Parathyroid adenoma (tissue), 2 donors: ENCODE data around the gene RAP1GAP2.
"Not testable (repeated sequence)": the region's sequence is repeated elsewhere in the genome, so short reads cannot be mapped to it uniquely, and the experiment has no call there.

ENCODE experiments used
- H2AFZ ChIP-seq: fragments of 300-600 bp; sonication (generic); one replicate; pipeline ENCODE4 v1.7.0; 2017; ENCODE audit warnings: antibody characterized with exemption, mild to moderate bottlenecking
- H3K27ac ChIP-seq: fragments of 300-600 bp; sonication (generic); one replicate; pipeline ENCODE4 v1.7.0; 2017
- H3K27me3 ChIP-seq: fragments of 300-600 bp; sonication (generic); one replicate; pipeline ENCODE4 v1.7.0; 2017; ENCODE audit warnings: low read length; ENCODE audit not compliant: control insufficient read depth, insufficient read depth
- H3K36me3 ChIP-seq: fragments of 300-600 bp; sonication (generic); one replicate; pipeline ENCODE4 v1.7.0; 2017; ENCODE audit warnings: low read length; ENCODE audit not compliant: control insufficient read depth, insufficient read depth
- H3K4me1 ChIP-seq: fragments of 300-600 bp; sonication (generic); one replicate; pipeline ENCODE4 v1.7.0; 2017; ENCODE audit warnings: control low read depth
- H3K4me2 ChIP-seq: fragments of 300-600 bp; sonication (generic); one replicate; pipeline ENCODE4 v1.7.0; 2017; ENCODE audit warnings: low read length
- H3K4me3 ChIP-seq: fragments of 300-600 bp; sonication (generic); one replicate; pipeline ENCODE4 v1.7.0; 2017; ENCODE audit warnings: low read depth, low read length
- H3K79me2 ChIP-seq: fragments of 300-600 bp; sonication (generic); one replicate; pipeline ENCODE4 v1.7.0; 2017; ENCODE audit warnings: control low read depth
- H3K9ac ChIP-seq: fragments of 300-600 bp; sonication (generic); one replicate; pipeline ENCODE4 v1.7.0; 2017; ENCODE audit warnings: mild to moderate bottlenecking
- H3K9me3 ChIP-seq: fragments of 300-600 bp; sonication (generic); one replicate; pipeline ENCODE4 v1.7.0; 2017; ENCODE audit warnings: low read length; ENCODE audit not compliant: control insufficient read depth
- CTCF ChIP-seq: fragments of 300-600 bp; sonication (generic); IDR thresholded peaks from one replicate; pipeline ENCODE4 v1.7.0; 2017; ENCODE audit warnings: antibody characterized with exemption, mild to moderate bottlenecking
- donor health status: primary hyperparathyroidism.

The RAP1GAP2 gene

GRCh38 chr17:3048727-3049471, 252.7 kb downstream of the RAP1GAP2 start:
- no peaks in the 10 kb centered on the region for H3K36me3 ChIP-seq
- H3K4me3 ChIP-seq = peak overlapping the region; percentile 93
- peak overlapping the region; percentile 98 for H3K4me2 ChIP-seq
- no peaks in the 10 kb centered on the region for H3K9me3 ChIP-seq
- H2AFZ ChIP-seq = peak overlapping the region; percentile 99
- no peaks in the 10 kb centered on the region for H3K79me2 ChIP-seq
- no peaks in the 10 kb centered on the region for H3K27me3 ChIP-seq
- no peak overlapping the region for H3K9ac ChIP-seq
- no peaks in the 10 kb centered on the region for H3K4me1 ChIP-seq
- peak; percentile 86 for TF ChIP-seq CTCF
- H3K27ac ChIP-seq = peak overlapping the region; percentile 65

GRCh38 chr17:3049705-3050295, 253.6 kb downstream of the RAP1GAP2 start:
- no peaks in the 10 kb centered on the region for H3K36me3 ChIP-seq

DNA sequence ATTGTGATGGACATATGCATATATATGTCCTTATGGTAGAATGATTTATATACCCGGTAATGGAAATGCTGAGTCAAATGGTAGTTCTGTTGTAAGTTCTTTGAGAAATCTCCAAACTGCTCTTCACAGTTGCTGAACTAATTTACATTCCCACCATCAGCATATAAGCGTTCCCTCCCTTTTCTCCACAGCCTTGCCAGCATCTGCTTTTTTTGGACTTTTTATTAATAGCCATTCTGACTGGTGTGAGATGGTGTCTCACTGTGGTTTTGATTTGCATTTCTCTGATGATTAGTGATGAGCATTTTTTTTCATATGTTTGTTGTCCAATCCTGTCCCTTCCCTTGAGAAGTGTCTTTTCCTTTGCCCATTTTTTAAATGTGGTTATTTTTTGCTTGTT, 258.6 kb downstream of the RAP1GAP2 start:
- not testable (repeated sequence) for H3K9me3 ChIP-seq, H3K36me3 ChIP-seq, H2AFZ ChIP-seq, H3K27me3 ChIP-seq, H3K27ac ChIP-seq, H3K79me2 ChIP-seq, H3K9ac ChIP-seq, H3K4me3 ChIP-seq, H3K4me2 ChIP-seq, H3K4me1 ChIP-seq

More at GRCh38 chr17:3049705-3050295, 253.6 kb downstream of the RAP1GAP2 start:
- H3K79me2 ChIP-seq = no peaks in the 10 kb centered on the region
- H3K9me3 ChIP-seq = no peaks in the 10 kb centered on the region
- no peak overlapping the region for H3K27ac ChIP-seq
- no peaks in the 10 kb centered on the region for H3K27me3 ChIP-seq
- TF ChIP-seq CTCF = no peak
- no peaks in the 10 kb centered on the region for H3K4me1 ChIP-seq
- H3K4me2 ChIP-seq = peak overlapping the region; percentile 98
- peak overlapping the region; percentile 93 for H3K4me3 ChIP-seq
- H3K9ac ChIP-seq = no peak overlapping the region
- peak overlapping the region; percentile 99 for H2AFZ ChIP-seq

- H3K4me3 ChIP-seq, H3K4me2 ChIP-seq, H3K9ac ChIP-seq, H3K4me1 ChIP-seq, H2AFZ ChIP-seq, H3K27ac ChIP-seq, H3K27me3 ChIP-seq, H3K9me3 ChIP-seq, H3K79me2 ChIP-seq, H3K36me3 ChIP-seq: not testable (repeated sequence)
Observed at GRCh38 chr17:3062824-3063377, 266.7 kb downstream of the RAP1GAP2 start.

DNA sequence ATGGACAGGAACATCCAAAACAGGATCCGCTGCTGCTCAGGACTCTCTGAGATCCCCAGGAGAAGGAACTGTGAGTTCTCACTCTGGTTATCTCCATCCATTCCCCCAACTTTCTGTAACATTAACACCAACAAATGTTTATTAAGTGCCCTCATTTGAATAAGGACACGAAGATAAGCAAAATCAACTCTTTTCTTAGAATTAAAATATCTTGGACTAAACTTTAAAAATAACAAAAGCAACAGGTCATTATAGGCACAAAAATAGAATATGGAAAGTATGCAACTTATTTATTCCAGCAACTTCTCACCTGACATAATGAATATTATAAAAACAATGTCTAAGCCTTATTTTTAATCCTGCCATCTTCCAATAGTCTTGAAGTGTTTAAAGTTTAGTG, 267.3 kb downstream of the RAP1GAP2 start, which contains the start of gene OR1D5:
Gene OR1D5 (minus strand): TSS at position 101 of the 400 bp plus-strand sequence. CDS start 0 bp downstream, at position 101.
- H2AFZ ChIP-seq, H3K27me3 ChIP-seq, H3K9me3 ChIP-seq, H3K4me1 ChIP-seq, H3K27ac ChIP-seq, H3K4me2 ChIP-seq, H3K4me3 ChIP-seq, H3K36me3 ChIP-seq, H3K79me2 ChIP-seq, H3K9ac ChIP-seq: not testable (repeated sequence)

GRCh38 chr17:3065192-3065591, 269.0 kb downstream of the RAP1GAP2 start:
- not testable (repeated sequence) for H3K4me3 ChIP-seq, H3K9ac ChIP-seq, H3K4me2 ChIP-seq, H3K9me3 ChIP-seq, H2AFZ ChIP-seq, H3K27me3 ChIP-seq, H3K36me3 ChIP-seq, H3K4me1 ChIP-seq, H3K79me2 ChIP-seq, H3K27ac ChIP-seq

- not testable (repeated sequence) for H3K79me2 ChIP-seq, H3K4me2 ChIP-seq, H2AFZ ChIP-seq, H3K4me1 ChIP-seq, H3K9ac ChIP-seq, H3K27ac ChIP-seq, H3K27me3 ChIP-seq, H3K9me3 ChIP-seq, H3K36me3 ChIP-seq, H3K4me3 ChIP-seq
Observed at GRCh38 chr17:3073850-3074249, 277.6 kb downstream of the RAP1GAP2 start.
